Calu3 (cell line): ENCODE data around the gene DNAAF5. TPM values are rescaled to one million over a fixed set of nuclear protein-coding genes. Genes with fewer than 3 reads are reported as not detected.

Experiments used
- BruUV-seq: library from RNA; stranded (reverse); fragments of 400-500 nt; replicated peaks from 2 replicates; lab custom pipeline; 2021; lab: Mats Ljungman, UMichigan
- CTCF ChIA-PET: fragments of 300-600 bp; sonication (Branson Sonifier 250); formaldehyde crosslinking; loops from one replicate; lab custom pipeline; 2022; ENCODE audit warnings: antibody characterized with exemption; lab: Charles Lee
- DNase-seq: peaks from one replicate; pipeline ENCODE4 v3.0.0; 2022
- H3K27ac Mint-ChIP-seq: one replicate; pipeline ENCODE4 v1.8.0; 2022; ENCODE audit warnings: mixed read lengths; ENCODE audit not compliant: unreplicated experiment
- H3K27me3 Mint-ChIP-seq: one replicate; pipeline ENCODE4 v1.8.0; 2022; ENCODE audit warnings: mixed read lengths; ENCODE audit not compliant: unreplicated experiment
- H3K36me3 Mint-ChIP-seq: one replicate; pipeline ENCODE4 v1.8.0; 2022; ENCODE audit warnings: mild to moderate bottlenecking, moderate library complexity, mixed read lengths; ENCODE audit not compliant: insufficient read depth, unreplicated experiment
- H3K4me1 Mint-ChIP-seq: one replicate; pipeline ENCODE4 v1.8.0; 2022; ENCODE audit warnings: mild to moderate bottlenecking, low read depth, mixed read lengths; ENCODE audit not compliant: unreplicated experiment
- H3K4me3 Mint-ChIP-seq: one replicate; pipeline ENCODE4 v1.8.0; 2022; ENCODE audit warnings: mild to moderate bottlenecking, low read depth, moderate library complexity, mixed read lengths; ENCODE audit not compliant: unreplicated experiment
- H3K9me3 Mint-ChIP-seq: one replicate; pipeline ENCODE4 v1.8.0; 2022; ENCODE audit warnings: low read depth, mixed read lengths; ENCODE audit not compliant: unreplicated experiment
- CTCF ChIP-seq: fragments of 200-600 bp; IDR thresholded peaks from one replicate; pipeline ENCODE4 v1.8.0; 2022; ENCODE audit warnings: antibody characterized with exemption; ENCODE audit not compliant: unreplicated experiment
- intact Hi-C: fragments of 100-400 bp; cut with micrococcal nuclease; formaldehyde crosslinking; loops from one replicate; pipeline ENCODE4 v1.10.0; 2022; ENCODE audit not compliant: unreplicated experiment
- total RNA-seq: library from RNA; stranded (reverse); gene quantifications from 2 replicates; pipeline ENCODE4 v1.2.3, GENCODE V29; 2022

Gene DNAAF5
- total RNA-seq, 1 experiment from 2014 or later = 57.2 TPM

- Mint-ChIP-seq H3K27ac (no peak overlapping the region), H3K9me3 (no peaks in the 10 kb centered on the region), H3K27me3 (no peaks in the 10 kb centered on the region), H3K4me3 (no peak overlapping the region), H3K4me1 (no peaks in the 10 kb centered on the region), H3K36me3 (peaks cover 55% of the 10 kb centered on the region)
- no peak for TF ChIP-seq CTCF
- DNase-seq = no peak
- CTCF ChIA-PET = no interaction called here
- no TSS peak for BruUV-seq
- intact Hi-C loops = no loop called here
These were observed 34.6 kb downstream of the DNAAF5 start for GRCh38 chr7:761101-761500.

- Mint-ChIP-seq H3K27ac (no peak overlapping the region), H3K27me3 (no peaks in the 10 kb centered on the region), H3K4me3 (no peak overlapping the region), H3K9me3 (no peaks in the 10 kb centered on the region), H3K36me3 (peaks cover 53% of the 10 kb centered on the region), H3K4me1 (no peaks in the 10 kb centered on the region)
- no TSS peak for BruUV-seq
- no peak for DNase-seq
- CTCF ChIA-PET = no interaction called here
- no peak for TF ChIP-seq CTCF
- intact Hi-C loops = no loop called here
These were observed 35.1 kb downstream of the DNAAF5 start for GRCh38 chr7:761631-762030.

GRCh38 chr7:762885-763284 is 36.4 kb downstream of the DNAAF5 start:
- H3K27ac Mint-ChIP-seq = no peak overlapping the region
- CTCF ChIA-PET = interaction anchor here (0.7 kb wide), 1 partner anchor 415 kb away, joined by 7 read pairs; no protein-coding TSS in a partner anchor
- no peaks in the 10 kb centered on the region for H3K4me1 Mint-ChIP-seq
- TF ChIP-seq CTCF = no peak
- DNase-seq = no peak
- no peak overlapping the region for H3K4me3 Mint-ChIP-seq
- intact Hi-C loops = no loop called here
- peaks cover 55% of the 10 kb centered on the region for H3K36me3 Mint-ChIP-seq
- no peaks in the 10 kb centered on the region for H3K9me3 Mint-ChIP-seq
- no TSS peak for BruUV-seq
- no peaks in the 10 kb centered on the region for H3K27me3 Mint-ChIP-seq

- H3K4me1 Mint-ChIP-seq = no peaks in the 10 kb centered on the region
- H3K36me3 Mint-ChIP-seq = peaks cover 57% of the 10 kb centered on the region
- intact Hi-C loops = no loop called here
- DNase-seq = no peak
- no peak for TF ChIP-seq CTCF
- CTCF ChIA-PET = no interaction called here
- H3K9me3 Mint-ChIP-seq = no peaks in the 10 kb centered on the region
- no TSS peak for BruUV-seq
- no peaks in the 10 kb centered on the region for H3K27me3 Mint-ChIP-seq
- no peak overlapping the region for H3K4me3 Mint-ChIP-seq
- H3K27ac Mint-ChIP-seq = no peak overlapping the region
These were observed 37.3 kb downstream of the DNAAF5 start for GRCh38 chr7:763762-764161.

GRCh38 chr7:765383-765782 is 38.9 kb downstream of the DNAAF5 start:
- H3K36me3 Mint-ChIP-seq = peaks cover 66% of the 10 kb centered on the region
- no peak overlapping the region for H3K4me3 Mint-ChIP-seq
- CTCF ChIA-PET = no interaction called here
- H3K27me3 Mint-ChIP-seq = no peaks in the 10 kb centered on the region
- H3K4me1 Mint-ChIP-seq = no peaks in the 10 kb centered on the region
- no peak overlapping the region for H3K27ac Mint-ChIP-seq
- intact Hi-C loops = no loop called here
- no peaks in the 10 kb centered on the region for H3K9me3 Mint-ChIP-seq
- no peak for DNase-seq
- no TSS peak for BruUV-seq
- no peak for TF ChIP-seq CTCF
